GM10847 (cell line): ENCODE measurements around the gene HIKESHI.

Experiments used
- POLR2A ChIP-seq: IDR thresholded peaks from 2 replicates; pipeline ENCODE4 v1.6.1; 2011; ENCODE audit not compliant: insufficient read length; ENCODE audit errors: extremely low read depth

Gene HIKESHI

DNA sequence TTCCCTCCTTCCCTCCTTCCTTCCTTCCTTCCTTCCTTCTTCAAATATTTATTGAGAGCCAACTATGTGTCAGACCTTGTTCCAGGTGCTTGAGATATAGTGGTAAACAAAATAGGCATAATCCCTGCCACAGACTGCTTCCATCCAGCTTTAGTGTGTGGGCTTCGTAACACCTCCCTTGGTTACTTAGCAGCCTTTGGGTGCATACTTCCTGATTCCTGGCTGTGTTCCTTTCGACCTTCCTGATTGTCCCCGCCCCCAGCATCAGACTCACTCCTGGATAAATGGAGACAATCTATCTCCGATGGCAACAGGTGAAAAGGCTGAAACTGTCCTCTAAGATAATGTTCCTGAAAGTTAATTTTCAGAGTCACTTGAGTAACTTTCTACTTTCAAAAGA, 86.2 kb downstream of the HIKESHI start:
- no peak for TF ChIP-seq POLR2A

DNA sequence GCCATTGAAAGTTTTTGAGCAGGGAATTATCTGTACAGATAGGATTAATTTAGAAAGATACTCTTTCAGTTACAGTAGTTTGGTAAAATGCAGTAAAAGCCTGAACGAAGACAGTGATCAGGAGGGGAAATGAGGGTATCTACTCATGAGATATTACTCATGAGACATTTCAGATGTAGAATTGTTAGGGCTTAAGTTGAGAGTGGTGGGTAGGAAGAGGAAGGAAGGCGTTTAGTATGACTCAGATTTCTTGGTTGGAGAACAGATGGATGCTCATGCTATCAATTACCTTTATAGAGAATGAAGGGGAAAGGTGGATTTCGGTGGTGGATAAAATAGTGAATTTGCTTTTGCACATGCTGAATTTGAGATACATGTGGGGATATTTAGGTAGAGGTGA, 88.4 kb downstream of the HIKESHI start:
- no peak for TF ChIP-seq POLR2A

DNA sequence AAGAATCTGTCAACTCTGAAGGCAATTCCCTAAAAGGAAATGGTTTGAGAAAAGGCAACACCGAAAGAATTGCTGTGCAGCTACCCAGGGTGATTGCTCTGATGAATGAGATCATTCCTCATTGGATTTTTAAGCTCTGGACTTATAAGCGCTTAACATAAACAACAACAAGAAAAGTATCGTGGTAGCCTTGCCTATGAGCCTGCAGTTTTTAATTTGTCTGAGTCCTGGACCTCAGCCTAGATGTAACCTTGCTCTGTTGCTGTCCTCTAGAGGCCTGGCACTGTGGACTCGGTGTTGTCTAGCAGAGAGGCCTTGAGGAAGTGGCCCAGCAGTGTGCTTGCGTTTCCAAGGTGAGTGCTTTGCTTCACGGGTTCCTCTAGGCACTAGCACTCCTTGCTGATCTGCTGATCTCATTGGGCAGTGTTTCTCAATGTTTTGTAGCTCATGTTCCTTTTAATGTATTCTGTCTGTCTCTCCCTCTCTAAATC, 93.1 kb downstream of the HIKESHI start:
- no peak for TF ChIP-seq POLR2A
